Smooth muscle cell (in vitro differentiated cells): ENCODE measurements around the gene SMIM13. TPM values are rescaled to one million over a fixed set of nuclear protein-coding genes. Genes with fewer than 3 reads are reported as not detected.

Source experiments
- DNase-seq: peaks from one replicate; lab custom pipeline; 2025; ENCODE audit not compliant: unreplicated experiment; lab: John Stamatoyannopoulos, UW
- H2AFZ ChIP-seq: fragments of 200-600 bp; sonication (generic); 2 replicates; pipeline ENCODE4 v1.6.0; 2016; ENCODE audit warnings: antibody characterized with exemption, low read depth, mild to moderate bottlenecking
- H3F3A ChIP-seq: fragments of 200-600 bp; sonication (generic); 2 replicates; pipeline ENCODE4 v1.6.0; 2017; ENCODE audit warnings: antibody characterized with exemption, low read depth
- H3K27ac ChIP-seq: fragments of 200-600 bp; sonication (generic); 2 replicates; pipeline ENCODE4 v1.5.1; 2016; ENCODE audit warnings: low read depth, mild to moderate bottlenecking
- H3K27me3 ChIP-seq: fragments of 200-600 bp; sonication (generic); 2 replicates; pipeline ENCODE4 v1.6.1; 2016; ENCODE audit warnings: low read depth, mild to moderate bottlenecking
- H3K36me3 ChIP-seq: fragments of 200-600 bp; sonication (generic); 2 replicates; pipeline ENCODE4 v1.5.1; 2016; ENCODE audit warnings: low read depth
- H3K4me1 ChIP-seq: fragments of 200-600 bp; sonication (generic); 2 replicates; pipeline ENCODE4 v1.5.1; 2016; ENCODE audit warnings: low read depth
- H3K4me2 ChIP-seq: fragments of 200-600 bp; sonication (generic); 2 replicates; pipeline ENCODE4 v1.6.0; 2016; ENCODE audit warnings: mild to moderate bottlenecking
- H3K4me3 ChIP-seq: fragments of 200-600 bp; sonication (generic); 2 replicates; pipeline ENCODE4 v1.5.1; 2016; ENCODE audit warnings: mild to moderate bottlenecking
- H3K79me2 ChIP-seq: fragments of 200-600 bp; sonication (generic); 2 replicates; pipeline ENCODE4 v1.6.0; 2016; ENCODE audit warnings: low read depth, mild to moderate bottlenecking
- H3K9ac ChIP-seq: fragments of 200-600 bp; sonication (generic); 2 replicates; pipeline ENCODE4 v1.6.0; 2016; ENCODE audit warnings: low read depth
- H3K9me3 ChIP-seq: fragments of 200-600 bp; sonication (generic); replicated peaks from 2 replicates; pipeline ENCODE4 v1.5.1; 2016; ENCODE audit warnings: low read depth
- H4K20me1 ChIP-seq: fragments of 200-600 bp; sonication (generic); 2 replicates; pipeline ENCODE4 v1.6.0; 2016; ENCODE audit warnings: low read depth
- WGBS: methylation state at CpG from one replicate; pipeline ENCODE4 v1.1.7; 2016; ENCODE audit warnings: low lambda C conversion rate; 5-methylcytosine and 5-hydroxymethylcytosine counted together
- polyA plus RNA-seq: library from polyadenylated mRNA; unstranded; fragments of >200 nt; fragmentation: Nextera tagmentation; extraction: Ambion mirVana; gene quantifications from 2 replicates; pipeline ENCODE4 v1.2.1, GENCODE V29; 2016
- total RNA-seq: library from RNA; depleted of rRNA; stranded (reverse); fragments of >200 nt; gene quantifications from 2 replicates; pipeline ENCODE4 v1.2.3, GENCODE V29; 2014
- TF ChIP-seq, protein P1 (sequence below): fragments of 200-600 bp; sonication (generic); IDR thresholded peaks from 2 replicates; pipeline ENCODE4 v1.5.1; 2017; ENCODE audit warnings: borderline replicate concordance, mild to moderate bottlenecking, antibody characterized with exemption; ENCODE audit not compliant: insufficient read depth, poor library complexity, severe bottlenecking

SMIM13 gene
- total and polyA plus RNA-seq, 2 experiments from 2014 or later = 9.8 to 17.7 TPM

DNA sequence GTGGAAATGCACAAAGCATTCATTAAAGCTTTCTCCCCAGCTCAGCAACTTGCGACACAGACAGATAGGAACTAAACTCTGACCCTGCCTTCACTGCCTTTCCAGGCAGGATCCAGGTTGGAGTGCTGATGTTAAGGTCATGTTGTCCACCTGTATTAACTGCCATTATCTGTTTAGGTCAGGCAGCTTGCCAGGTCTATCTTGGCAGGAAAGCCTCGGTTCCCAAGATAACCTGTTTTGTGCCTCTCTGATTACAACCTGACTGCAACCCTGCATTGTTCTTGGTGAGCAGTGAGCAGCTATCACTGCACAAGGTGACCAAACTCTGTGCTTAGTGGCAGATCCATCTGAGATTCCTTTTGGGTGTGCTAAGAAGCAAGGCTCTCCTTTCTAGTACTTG, 26.3 kb upstream of the SMIM13 start:
- DNase-seq = no peak
- Histone ChIP-seq H2AFZ (no peak overlapping the region), H3K9me3 (no peaks in the 10 kb centered on the region), H3K27me3 (no peaks in the 10 kb centered on the region), H3K27ac (no peak overlapping the region), H3K4me1 (peaks cover 19% of the 10 kb centered on the region), H3F3A (no peaks in the 10 kb centered on the region), H3K4me2 (no peak overlapping the region), H3K9ac (no peak overlapping the region), H3K4me3 (no peak overlapping the region), H3K36me3 (no peaks in the 10 kb centered on the region), H4K20me1 (no peaks in the 10 kb centered on the region), H3K79me2 (no peaks in the 10 kb centered on the region)
- 79% methylated on average over 2 of the region's 2 CpGs for WGBS
- TF ChIP-seq, protein P1, sequence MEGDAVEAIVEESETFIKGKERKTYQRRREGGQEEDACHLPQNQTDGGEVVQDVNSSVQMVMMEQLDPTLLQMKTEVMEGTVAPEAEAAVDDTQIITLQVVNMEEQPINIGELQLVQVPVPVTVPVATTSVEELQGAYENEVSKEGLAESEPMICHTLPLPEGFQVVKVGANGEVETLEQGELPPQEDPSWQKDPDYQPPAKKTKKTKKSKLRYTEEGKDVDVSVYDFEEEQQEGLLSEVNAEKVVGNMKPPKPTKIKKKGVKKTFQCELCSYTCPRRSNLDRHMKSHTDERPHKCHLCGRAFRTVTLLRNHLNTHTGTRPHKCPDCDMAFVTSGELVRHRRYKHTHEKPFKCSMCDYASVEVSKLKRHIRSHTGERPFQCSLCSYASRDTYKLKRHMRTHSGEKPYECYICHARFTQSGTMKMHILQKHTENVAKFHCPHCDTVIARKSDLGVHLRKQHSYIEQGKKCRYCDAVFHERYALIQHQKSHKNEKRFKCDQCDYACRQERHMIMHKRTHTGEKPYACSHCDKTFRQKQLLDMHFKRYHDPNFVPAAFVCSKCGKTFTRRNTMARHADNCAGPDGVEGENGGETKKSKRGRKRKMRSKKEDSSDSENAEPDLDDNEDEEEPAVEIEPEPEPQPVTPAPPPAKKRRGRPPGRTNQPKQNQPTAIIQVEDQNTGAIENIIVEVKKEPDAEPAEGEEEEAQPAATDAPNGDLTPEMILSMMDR = no peak

DNA sequence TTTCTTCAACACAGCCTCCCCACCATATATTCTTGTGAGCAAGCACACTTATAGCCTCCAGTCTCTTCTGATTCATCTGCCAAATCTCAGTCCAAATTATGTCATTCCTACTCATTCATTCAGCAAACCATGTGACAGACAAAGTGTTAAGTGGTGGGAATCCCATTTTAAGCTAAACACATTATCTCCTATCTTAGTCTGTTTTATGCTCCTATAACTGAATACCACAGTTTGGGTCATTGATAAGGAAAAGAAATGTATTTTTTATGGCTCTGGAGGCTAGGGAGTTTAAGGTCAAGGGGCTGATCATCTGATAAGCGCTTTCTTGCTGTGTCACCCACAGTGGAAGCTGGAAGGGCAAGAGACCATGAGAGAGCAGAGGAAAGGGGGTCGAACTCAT, 23.9 kb upstream of the SMIM13 start:
- no peak for DNase-seq
- no peak overlapping the region for H3K9ac ChIP-seq

DNA sequence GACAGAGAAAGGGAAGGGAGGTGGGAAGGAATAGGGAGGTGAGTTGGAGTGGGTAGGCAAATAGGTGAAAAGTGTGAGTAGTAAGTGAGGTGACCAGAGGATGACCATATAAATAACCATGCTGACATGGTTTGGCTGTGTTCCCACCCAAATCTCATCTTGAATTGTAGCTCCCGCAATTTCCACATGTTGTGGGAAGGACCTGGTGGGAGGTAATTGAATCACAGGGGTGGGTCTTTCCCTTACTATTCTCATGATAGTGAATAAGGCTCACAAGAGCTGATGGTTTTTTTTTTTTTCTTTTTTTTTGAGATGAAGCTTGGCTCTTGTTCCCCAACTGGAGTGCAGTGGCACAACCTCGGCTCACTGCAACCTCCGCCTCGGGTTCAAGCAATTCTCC, 21.5 kb upstream of the SMIM13 start:
- H3K36me3 ChIP-seq = no peaks in the 10 kb centered on the region
- no peak for DNase-seq
- 75% methylated on average over 4 of the region's 4 CpGs for WGBS
- no peak overlapping the region for H3K4me3 ChIP-seq
- H3K4me2 ChIP-seq = no peak overlapping the region
- TF ChIP-seq, protein P1 = no peak
- no peaks in the 10 kb centered on the region for H3F3A ChIP-seq
- no peaks in the 10 kb centered on the region for H3K4me1 ChIP-seq
- no peaks in the 10 kb centered on the region for H4K20me1 ChIP-seq
- H3K79me2 ChIP-seq = no peaks in the 10 kb centered on the region
- H3K27me3 ChIP-seq = no peaks in the 10 kb centered on the region
- H3K9me3 ChIP-seq = no peaks in the 10 kb centered on the region
- no peak overlapping the region for H3K9ac ChIP-seq
- no peak overlapping the region for H3K27ac ChIP-seq
- H2AFZ ChIP-seq = no peak overlapping the region

More for the DNA sequence above, 23.9 kb upstream of the SMIM13 start:
- no peak overlapping the region for H3K4me2 ChIP-seq
- no peaks in the 10 kb centered on the region for H3K79me2 ChIP-seq
- H3K4me3 ChIP-seq = no peak overlapping the region
- 67% methylated on average over 2 of the region's 2 CpGs for WGBS
- peaks cover 16% of the 10 kb centered on the region for H3K4me1 ChIP-seq
- H3K9me3 ChIP-seq = no peaks in the 10 kb centered on the region
- H2AFZ ChIP-seq = no peak overlapping the region
- H4K20me1 ChIP-seq = no peaks in the 10 kb centered on the region
- H3K36me3 ChIP-seq = no peaks in the 10 kb centered on the region
- H3F3A ChIP-seq = no peaks in the 10 kb centered on the region
- TF ChIP-seq, protein P1 = no peak
- H3K27ac ChIP-seq = no peak overlapping the region
- H3K27me3 ChIP-seq = no peaks in the 10 kb centered on the region

DNA sequence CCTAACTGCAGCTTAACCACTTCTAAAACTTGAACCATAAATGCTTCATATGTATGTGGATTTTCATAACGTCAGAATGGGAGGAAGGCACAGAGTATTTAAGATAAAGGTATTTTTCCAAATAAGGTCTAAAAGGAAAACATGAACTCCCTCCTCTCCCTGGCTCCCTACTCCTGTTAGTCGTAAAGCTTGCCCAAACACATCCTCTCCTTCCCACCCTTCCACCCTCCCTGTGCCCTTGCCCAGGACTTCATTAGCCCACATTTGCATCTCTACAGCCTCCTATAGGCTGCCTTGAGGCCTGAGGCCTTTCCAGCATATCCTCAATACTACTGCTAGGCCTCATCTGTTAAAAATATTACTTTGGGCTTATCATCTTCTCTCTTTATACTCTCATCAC, 17.1 kb upstream of the SMIM13 start:
- H3K4me1 ChIP-seq = no peaks in the 10 kb centered on the region
- H3K27me3 ChIP-seq = no peaks in the 10 kb centered on the region

More for the DNA sequence above, 17.1 kb upstream of the SMIM13 start:
- no peak overlapping the region for H2AFZ ChIP-seq
- no peak overlapping the region for H3K9ac ChIP-seq
- H3K27ac ChIP-seq = no peak overlapping the region
- H3K4me3 ChIP-seq = no peak overlapping the region
- no peaks in the 10 kb centered on the region for H3F3A ChIP-seq
- no peak for DNase-seq
- TF ChIP-seq, protein P1 = no peak
- no peaks in the 10 kb centered on the region for H4K20me1 ChIP-seq
- WGBS = 43% methylated on average over 2 of the region's 2 CpGs
- no peaks in the 10 kb centered on the region for H3K36me3 ChIP-seq
- H3K79me2 ChIP-seq = no peaks in the 10 kb centered on the region
- H3K9me3 ChIP-seq = no peaks in the 10 kb centered on the region
- H3K4me2 ChIP-seq = no peak overlapping the region
